IMR-90 (cell line): ENCODE results near the gene STK17A. TPM values are rescaled to one million over a fixed set of nuclear protein-coding genes. Genes with fewer than 3 reads are reported as not detected.

ENCODE experiments used
- ATAC-seq: fragments of 200-7000 bp; cut with Tn5 transposase; 2 replicates; pipeline ENCODE4 v1.9.1; 2020; ENCODE audit warnings: low read depth, mild to moderate bottlenecking, moderate library complexity
- BruUV-seq: library from RNA; stranded (reverse); fragments of 400-500 nt; replicated peaks from 2 replicates; lab custom pipeline; 2021; lab: Mats Ljungman, UMichigan
- CTCF ChIA-PET: fragments of 300-600 bp; formaldehyde crosslinking; extraction: SDS; loops from one replicate; lab custom pipeline; 2021; ENCODE audit warnings: antibody characterized with exemption; lab: Yijun Ruan, JAX
- POLR2A ChIA-PET: fragments of 300-600 bp; sonication (Branson Sonifier 250); formaldehyde crosslinking; loops from one replicate; lab custom pipeline; 2022; ENCODE audit warnings: antibody characterized with exemption; ENCODE audit not compliant: unreplicated experiment; lab: Charles Lee
- DNase-seq: peaks from one replicate; pipeline ENCODE4 v3.0.0; 2013
- H2AFZ ChIP-seq: replicated peaks from 2 replicates; pipeline ENCODE3; 2013; ENCODE audit warnings: low read length, mild to moderate bottlenecking; ENCODE audit not compliant: poor library complexity
- H2AK5ac ChIP-seq: 2 replicates; pipeline ENCODE4 v1.6.1; 2013; ENCODE audit warnings: low read depth, low read length, inconsistent platforms
- H2AK9ac ChIP-seq: replicated peaks from 2 replicates; pipeline ENCODE3; 2013; ENCODE audit warnings: mild to moderate bottlenecking, low read depth, low read length, moderate library complexity; ENCODE audit not compliant: poor library complexity
- H2BK120ac ChIP-seq: 2 replicates; pipeline ENCODE4 v1.6.1; 2013; ENCODE audit warnings: low read depth, low read length, inconsistent platforms
- H2BK15ac ChIP-seq: 3 replicates; pipeline ENCODE4 v1.6.1; 2013; ENCODE audit warnings: low read depth, low read length, inconsistent platforms
- H2BK20ac ChIP-seq: 2 replicates; pipeline ENCODE4 v1.6.1; 2013; ENCODE audit warnings: low read depth, mild to moderate bottlenecking, inconsistent platforms, low read length, moderate library complexity
- H2BK5ac ChIP-seq: 2 replicates; pipeline ENCODE4 v1.6.1; 2013; ENCODE audit warnings: mild to moderate bottlenecking, low read depth, low read length, inconsistent platforms; ENCODE audit not compliant: poor library complexity, severe bottlenecking
- H3K14ac ChIP-seq: replicated peaks from 2 replicates; pipeline ENCODE4 v1.6.1; 2013; ENCODE audit warnings: low read depth, low read length, inconsistent platforms
- H3K18ac ChIP-seq: 2 replicates; pipeline ENCODE4 v1.6.1; 2013; ENCODE audit warnings: low read depth, low read length, control low read depth
- H3K23ac ChIP-seq: 2 replicates; pipeline ENCODE4 v1.6.1; 2013; ENCODE audit warnings: low read depth, low read length, inconsistent platforms
- H3K27ac ChIP-seq: 2 replicates; pipeline ENCODE4 v1.5.1; 2013; ENCODE audit warnings: mild to moderate bottlenecking, control low read depth, low read length; ENCODE audit not compliant: insufficient read depth
- H3K27me3 ChIP-seq: 2 replicates; pipeline ENCODE4 v1.6.1; 2013; ENCODE audit warnings: low read length; ENCODE audit not compliant: control insufficient read depth, insufficient read depth
- H3K36me3 ChIP-seq: 2 replicates; pipeline ENCODE4 v1.6.1; 2013; ENCODE audit warnings: low read length, mixed read lengths; ENCODE audit not compliant: control insufficient read depth, insufficient read depth
- H3K4ac ChIP-seq: 2 replicates; pipeline ENCODE4 v1.6.1; 2013; ENCODE audit warnings: low read depth, low read length, inconsistent platforms
- H3K4me1 ChIP-seq: 2 replicates; pipeline ENCODE4 v1.6.1; 2013; ENCODE audit warnings: low read length, mixed read lengths; ENCODE audit not compliant: control insufficient read depth, insufficient read depth
- H3K4me2 ChIP-seq: 2 replicates; pipeline ENCODE4 v1.6.1; 2013; ENCODE audit warnings: low read depth, mild to moderate bottlenecking, control low read depth, low read length, moderate library complexity
- H3K4me3 ChIP-seq: 2 replicates; pipeline ENCODE4 v1.5.1; 2013; ENCODE audit warnings: low read depth, mild to moderate bottlenecking, control low read depth, low read length, moderate library complexity; ENCODE audit not compliant: insufficient read depth
- H3K56ac ChIP-seq: 2 replicates; pipeline ENCODE4 v1.6.1; 2013; ENCODE audit warnings: low read length, inconsistent platforms; ENCODE audit not compliant: insufficient read depth; ENCODE audit errors: extremely low read depth
- H3K79me1 ChIP-seq, 2 experiments: 2 replicates each; pipeline ENCODE4 v1.6.1; 2013; ENCODE audit warnings: low read length in 2 of 2, inconsistent platforms in 1 of 2, low read depth in 1 of 2
- H3K9ac ChIP-seq: 2 replicates; pipeline ENCODE4 v1.6.1; 2013; ENCODE audit warnings: low read depth, low read length, control low read depth
- H3K9me1 ChIP-seq: 2 replicates; pipeline ENCODE4 v1.6.1; 2013; ENCODE audit warnings: low read length, inconsistent platforms; ENCODE audit not compliant: insufficient read depth
- H3K9me3 ChIP-seq: 2 replicates; pipeline ENCODE4 v1.6.1; 2013; ENCODE audit warnings: low read length; ENCODE audit not compliant: control insufficient read depth, insufficient read depth
- H4K20me1 ChIP-seq: 2 replicates; pipeline ENCODE4 v1.6.1; 2013; ENCODE audit warnings: low read length, inconsistent platforms; ENCODE audit not compliant: insufficient read depth
- H4K5ac ChIP-seq: 2 replicates; pipeline ENCODE4 v1.6.1; 2013; ENCODE audit warnings: mild to moderate bottlenecking, low read depth, low read length, control low read depth
- H4K8ac ChIP-seq, 2 experiments: 2 replicates each; pipeline ENCODE4 v1.6.1; 2013; ENCODE audit warnings: low read depth in 2 of 2, low read length in 2 of 2, control low read depth in 1 of 2, inconsistent platforms in 1 of 2
- H4K91ac ChIP-seq: 2 replicates; pipeline ENCODE4 v1.6.1; 2013; ENCODE audit warnings: low read depth, low read length, inconsistent platforms; ENCODE audit not compliant: insufficient read depth
- CEBPB ChIP-seq: IDR thresholded peaks from 2 replicates; pipeline ENCODE4 v1.6.1; 2012; ENCODE audit warnings: low read depth, low read length, improper control_type of control experiment
- MXI1 ChIP-seq: IDR thresholded peaks from 2 replicates; pipeline ENCODE4 v1.6.1; 2012; ENCODE audit warnings: low read depth, mild to moderate bottlenecking, low read length, moderate library complexity, borderline replicate concordance
- WGBS, 2 experiments: methylation state at CpG; one replicate each; pipeline versions ENCODE4 v1.1.5 to v1.1.7; 2013; ENCODE audit warnings: missing lambda C conversion rate in 2 of 2; ENCODE audit not compliant: insufficient read length in 1 of 2; ENCODE audit errors: extremely low coverage in 2 of 2; 5-methylcytosine and 5-hydroxymethylcytosine counted together
- dilution Hi-C: fragments of 300-500 bp; cut with HindIII; formaldehyde crosslinking; loops from one replicate; pipeline ENCODE4 v1.14.3; 2018; ENCODE audit warnings: low sequenced_read_pairs; ENCODE audit not compliant: unreplicated experiment
- in situ Hi-C: fragments of 300-500 bp; cut with MboI; formaldehyde crosslinking; loops from 3 replicates; pipeline ENCODE4 v1.14.3; 2019; ENCODE audit warnings: low sequenced_read_pairs, inconsistent platforms, mixed read lengths
- intact Hi-C: fragments of 100-400 bp; cut with micrococcal nuclease; formaldehyde crosslinking; loops from 2 replicates; pipeline ENCODE4 v1.10.0; 2022
- polyA plus RNA-seq, 3 experiments: library from polyadenylated mRNA; depleted of rRNA; stranded (reverse); fragments of >200 nt; gene quantifications; 2 replicates each; pipeline ENCODE4 v1.2.3, GENCODE V29; 2012; ENCODE audit warnings: low replicate concordance in 1 of 3
- total RNA-seq: library from RNA; depleted of rRNA; stranded (reverse); fragments of >200 nt; gene quantifications from 2 replicates; pipeline ENCODE4 v1.2.3, GENCODE V29; 2012

Gene STK17A
- total and polyA plus RNA-seq, 2 of the 4 experiments (the other 2 are of a cell fraction) = 40.5 to 50.5 TPM

DNA sequence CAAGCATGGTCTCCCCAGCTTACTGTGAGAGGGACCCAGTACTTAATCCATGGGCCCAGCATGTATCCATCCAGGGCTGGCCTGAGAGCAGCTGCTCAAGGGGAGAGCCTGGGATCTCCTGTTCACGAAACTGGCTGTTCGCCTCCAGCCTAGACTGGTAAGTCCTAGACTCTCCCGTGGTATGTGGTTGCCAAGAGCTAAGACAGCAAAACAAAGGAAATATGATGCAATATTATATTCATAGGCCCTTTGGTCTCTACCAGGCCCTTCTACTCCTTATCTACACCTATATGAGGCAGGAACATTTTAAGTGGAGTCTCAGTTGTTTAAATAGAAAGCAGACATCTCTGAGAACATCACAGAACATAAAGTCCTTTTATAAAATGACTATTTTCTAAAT is 28.9 kb upstream of the STK17A start:
- intact Hi-C loops (no loop called here), dilution Hi-C loops (no loop called here), in situ Hi-C loops (no loop called here)
- H2AK9ac ChIP-seq = no peak overlapping the region
- H2AK5ac ChIP-seq = no peak overlapping the region
- H3K4me3 ChIP-seq = no peak overlapping the region
- no peak overlapping the region for H3K56ac ChIP-seq
- H3K18ac ChIP-seq = no peak overlapping the region
- H3K14ac ChIP-seq = no peak overlapping the region
- no peak overlapping the region for H2BK5ac ChIP-seq
- no peak overlapping the region for H2AFZ ChIP-seq
- WGBS, 2 experiments = no CpG with 5 or more reads among the region's 3 CpGs
- DNase-seq (no peak), ATAC-seq (no peak)
- TF ChIP-seq CEBPB (peak; percentile 72), MXI1 (no peak)
- no peak overlapping the region for H3K4ac ChIP-seq
- no peaks in the 10 kb centered on the region for H3K79me1 ChIP-seq
- H3K23ac ChIP-seq = no peak overlapping the region
- no TSS peak for BruUV-seq
- ChIA-PET CTCF (no interaction called here), POLR2A (no interaction called here)
- H3K9me1 ChIP-seq = no peaks in the 10 kb centered on the region
- no peak overlapping the region for H3K27ac ChIP-seq
- H4K20me1 ChIP-seq = no peaks in the 10 kb centered on the region
- H3K9me3 ChIP-seq = no peaks in the 10 kb centered on the region
- H3K9ac ChIP-seq = no peak overlapping the region
- H4K5ac ChIP-seq = no peak overlapping the region
- H2BK15ac ChIP-seq = no peak overlapping the region
- H4K8ac ChIP-seq = no peak overlapping the region
- no peak overlapping the region for H4K91ac ChIP-seq
- no peak overlapping the region for H3K4me2 ChIP-seq
- peaks cover 51% of the 10 kb centered on the region for H3K27me3 ChIP-seq
- H3K36me3 ChIP-seq = no peaks in the 10 kb centered on the region
- H2BK120ac ChIP-seq = no peak overlapping the region
- no peaks in the 10 kb centered on the region for H3K4me1 ChIP-seq
- H2BK20ac ChIP-seq = no peak overlapping the region
